IMR-90 (cell line): Measurements from ENCODE around the gene CRB1. TPM values are rescaled to one million over a fixed set of nuclear protein-coding genes. Genes with fewer than 3 reads are reported as not detected.

Experiments used
- ATAC-seq: fragments of 200-7000 bp; cut with Tn5 transposase; 2 replicates; pipeline ENCODE4 v1.9.1; 2020; ENCODE audit warnings: low read depth, mild to moderate bottlenecking, moderate library complexity
- BruUV-seq: library from RNA; stranded (reverse); fragments of 400-500 nt; replicated peaks from 2 replicates; lab custom pipeline; 2021; lab: Mats Ljungman, UMichigan
- CTCF ChIA-PET: fragments of 300-600 bp; formaldehyde crosslinking; extraction: SDS; loops from one replicate; lab custom pipeline; 2021; ENCODE audit warnings: antibody characterized with exemption; lab: Yijun Ruan, JAX
- POLR2A ChIA-PET: fragments of 300-600 bp; sonication (Branson Sonifier 250); formaldehyde crosslinking; loops from one replicate; lab custom pipeline; 2022; ENCODE audit warnings: antibody characterized with exemption; ENCODE audit not compliant: unreplicated experiment; lab: Charles Lee
- DNase-seq: peaks from one replicate; pipeline ENCODE4 v3.0.0; 2013
- H2AFZ ChIP-seq: replicated peaks from 2 replicates; pipeline ENCODE3; 2013; ENCODE audit warnings: low read length, mild to moderate bottlenecking; ENCODE audit not compliant: poor library complexity
- H2AK5ac ChIP-seq: 2 replicates; pipeline ENCODE4 v1.6.1; 2013; ENCODE audit warnings: low read depth, low read length, inconsistent platforms
- H2AK9ac ChIP-seq: replicated peaks from 2 replicates; pipeline ENCODE3; 2013; ENCODE audit warnings: mild to moderate bottlenecking, low read depth, low read length, moderate library complexity; ENCODE audit not compliant: poor library complexity
- H2BK120ac ChIP-seq: 2 replicates; pipeline ENCODE4 v1.6.1; 2013; ENCODE audit warnings: low read depth, low read length, inconsistent platforms
- H2BK15ac ChIP-seq: 3 replicates; pipeline ENCODE4 v1.6.1; 2013; ENCODE audit warnings: low read depth, low read length, inconsistent platforms
- H2BK20ac ChIP-seq: 2 replicates; pipeline ENCODE4 v1.6.1; 2013; ENCODE audit warnings: low read depth, mild to moderate bottlenecking, inconsistent platforms, low read length, moderate library complexity
- H2BK5ac ChIP-seq: 2 replicates; pipeline ENCODE4 v1.6.1; 2013; ENCODE audit warnings: mild to moderate bottlenecking, low read depth, low read length, inconsistent platforms; ENCODE audit not compliant: poor library complexity, severe bottlenecking
- H3K14ac ChIP-seq: replicated peaks from 2 replicates; pipeline ENCODE4 v1.6.1; 2013; ENCODE audit warnings: low read depth, low read length, inconsistent platforms
- H3K18ac ChIP-seq: 2 replicates; pipeline ENCODE4 v1.6.1; 2013; ENCODE audit warnings: low read depth, low read length, control low read depth
- H3K23ac ChIP-seq: 2 replicates; pipeline ENCODE4 v1.6.1; 2013; ENCODE audit warnings: low read depth, low read length, inconsistent platforms
- H3K27ac ChIP-seq: 2 replicates; pipeline ENCODE4 v1.5.1; 2013; ENCODE audit warnings: mild to moderate bottlenecking, control low read depth, low read length; ENCODE audit not compliant: insufficient read depth
- H3K27me3 ChIP-seq: 2 replicates; pipeline ENCODE4 v1.6.1; 2013; ENCODE audit warnings: low read length; ENCODE audit not compliant: control insufficient read depth, insufficient read depth
- H3K36me3 ChIP-seq: 2 replicates; pipeline ENCODE4 v1.6.1; 2013; ENCODE audit warnings: low read length, mixed read lengths; ENCODE audit not compliant: control insufficient read depth, insufficient read depth
- H3K4ac ChIP-seq: 2 replicates; pipeline ENCODE4 v1.6.1; 2013; ENCODE audit warnings: low read depth, low read length, inconsistent platforms
- H3K4me1 ChIP-seq: 2 replicates; pipeline ENCODE4 v1.6.1; 2013; ENCODE audit warnings: low read length, mixed read lengths; ENCODE audit not compliant: control insufficient read depth, insufficient read depth
- H3K4me2 ChIP-seq: 2 replicates; pipeline ENCODE4 v1.6.1; 2013; ENCODE audit warnings: low read depth, mild to moderate bottlenecking, control low read depth, low read length, moderate library complexity
- H3K4me3 ChIP-seq: 2 replicates; pipeline ENCODE4 v1.5.1; 2013; ENCODE audit warnings: low read depth, mild to moderate bottlenecking, control low read depth, low read length, moderate library complexity; ENCODE audit not compliant: insufficient read depth
- H3K56ac ChIP-seq: 2 replicates; pipeline ENCODE4 v1.6.1; 2013; ENCODE audit warnings: low read length, inconsistent platforms; ENCODE audit not compliant: insufficient read depth; ENCODE audit errors: extremely low read depth
- H3K79me1 ChIP-seq, 2 experiments: 2 replicates each; pipeline ENCODE4 v1.6.1; 2013; ENCODE audit warnings: low read length in 2 of 2, inconsistent platforms in 1 of 2, low read depth in 1 of 2
- H3K9ac ChIP-seq: 2 replicates; pipeline ENCODE4 v1.6.1; 2013; ENCODE audit warnings: low read depth, low read length, control low read depth
- H3K9me1 ChIP-seq: 2 replicates; pipeline ENCODE4 v1.6.1; 2013; ENCODE audit warnings: low read length, inconsistent platforms; ENCODE audit not compliant: insufficient read depth
- H3K9me3 ChIP-seq: 2 replicates; pipeline ENCODE4 v1.6.1; 2013; ENCODE audit warnings: low read length; ENCODE audit not compliant: control insufficient read depth, insufficient read depth
- H4K20me1 ChIP-seq: 2 replicates; pipeline ENCODE4 v1.6.1; 2013; ENCODE audit warnings: low read length, inconsistent platforms; ENCODE audit not compliant: insufficient read depth
- H4K5ac ChIP-seq: 2 replicates; pipeline ENCODE4 v1.6.1; 2013; ENCODE audit warnings: mild to moderate bottlenecking, low read depth, low read length, control low read depth
- H4K8ac ChIP-seq, 2 experiments: 2 replicates each; pipeline ENCODE4 v1.6.1; 2013; ENCODE audit warnings: low read depth in 2 of 2, low read length in 2 of 2, control low read depth in 1 of 2, inconsistent platforms in 1 of 2
- H4K91ac ChIP-seq: 2 replicates; pipeline ENCODE4 v1.6.1; 2013; ENCODE audit warnings: low read depth, low read length, inconsistent platforms; ENCODE audit not compliant: insufficient read depth
- CTCF ChIP-seq: conservative IDR thresholded peaks from 2 replicates; pipeline ENCODE4 v1.5.1; 2012; ENCODE audit warnings: mild to moderate bottlenecking, low read depth, low read length, improper control_type of control experiment
- RAD21 ChIP-seq: IDR thresholded peaks from 2 replicates; pipeline ENCODE4 v1.6.1; 2012; ENCODE audit warnings: low read length, improper control_type of control experiment
- WGBS, 2 experiments: methylation state at CpG; one replicate each; pipeline versions ENCODE4 v1.1.5 to v1.1.7; 2013; ENCODE audit warnings: missing lambda C conversion rate in 2 of 2; ENCODE audit not compliant: insufficient read length in 1 of 2; ENCODE audit errors: extremely low coverage in 2 of 2; 5-methylcytosine and 5-hydroxymethylcytosine counted together
- dilution Hi-C: fragments of 300-500 bp; cut with HindIII; formaldehyde crosslinking; loops from one replicate; pipeline ENCODE4 v1.14.3; 2018; ENCODE audit warnings: low sequenced_read_pairs; ENCODE audit not compliant: unreplicated experiment
- in situ Hi-C: fragments of 300-500 bp; cut with MboI; formaldehyde crosslinking; loops from 3 replicates; pipeline ENCODE4 v1.14.3; 2019; ENCODE audit warnings: low sequenced_read_pairs, inconsistent platforms, mixed read lengths
- intact Hi-C: fragments of 100-400 bp; cut with micrococcal nuclease; formaldehyde crosslinking; loops from 2 replicates; pipeline ENCODE4 v1.10.0; 2022
- polyA plus RNA-seq, 3 experiments: library from polyadenylated mRNA; depleted of rRNA; stranded (reverse); fragments of >200 nt; gene quantifications; 2 replicates each; pipeline ENCODE4 v1.2.3, GENCODE V29; 2012; ENCODE audit warnings: low replicate concordance in 1 of 3
- total RNA-seq: library from RNA; depleted of rRNA; stranded (reverse); fragments of >200 nt; gene quantifications from 2 replicates; pipeline ENCODE4 v1.2.3, GENCODE V29; 2012

The CRB1 gene
- total and polyA plus RNA-seq, 2 of the 4 experiments (the other 2 are of a cell fraction): not detected

GRCh38 chr1:197304638-197305200 is 36.7 kb downstream of the CRB1 start:
- Histone ChIP-seq H3K79me1 (no peaks in the 10 kb centered on the region), H4K8ac (no peak overlapping the region), H3K23ac (no peak overlapping the region), H3K9ac (no peak overlapping the region), H2AK9ac (no peak overlapping the region), H2AFZ (no peak overlapping the region), H3K27me3 (no peaks in the 10 kb centered on the region), H3K4me2 (no peak overlapping the region), H2AK5ac (no peak overlapping the region), H4K20me1 (no peaks in the 10 kb centered on the region), H2BK20ac (no peak overlapping the region), H2BK5ac (no peak overlapping the region), H3K9me3 (no peaks in the 10 kb centered on the region), H3K14ac (no peak overlapping the region; the same call in 1 of the 2 replicates), H4K5ac (no peak overlapping the region), H3K4me3 (no peak overlapping the region), H3K27ac (no peak overlapping the region), H3K9me1 (no peaks in the 10 kb centered on the region), H3K36me3 (no peaks in the 10 kb centered on the region), H3K56ac (no peak overlapping the region), H2BK15ac (no peak overlapping the region), H3K4me1 (no peaks in the 10 kb centered on the region), H2BK120ac (no peak overlapping the region), H3K4ac (no peak overlapping the region), H4K91ac (no peak overlapping the region), H3K18ac (no peak overlapping the region)
- WGBS, 2 experiments: no CpG with 5 or more reads among the region's 1 CpG
- no peak for DNase-seq
- no peak for TF ChIP-seq RAD21
- no peak for TF ChIP-seq CTCF
- in situ Hi-C loops: no loop called here
- ATAC-seq: no peak
- BruUV-seq: no TSS peak
- CTCF ChIA-PET: no interaction called here
- dilution Hi-C loops: no loop called here
- intact Hi-C loops: no loop called here
- POLR2A ChIA-PET: no interaction called here
